Colonic mucosa (tissue), 4 donors: ENCODE results near the gene MED10. TPM values are rescaled to one million over a fixed set of nuclear protein-coding genes. Genes with fewer than 3 reads are reported as not detected.

Experiments used
- DNase-seq: peaks from one replicate; pipeline ENCODE4 v3.0.0-alpha.2; 2020
- H3K27ac ChIP-seq: fragments of 200-600 bp; one replicate; pipeline ENCODE4 v1.8.0; 2021
- H3K27me3 ChIP-seq: fragments of 200-600 bp; one replicate; pipeline ENCODE4 v1.8.0; 2021
- H3K36me3 ChIP-seq: fragments of 200-600 bp; one replicate; pipeline ENCODE4 v1.8.0; 2021
- H3K4me1 ChIP-seq: fragments of 200-600 bp; one replicate; pipeline ENCODE4 v1.8.0; 2021; ENCODE audit warnings: mild to moderate bottlenecking
- H3K4me3 ChIP-seq: fragments of 200-600 bp; one replicate; pipeline ENCODE4 v1.8.0; 2021
- H3K9ac ChIP-seq, 2 donors: one replicate each; pipeline ENCODE4 v1.7.0; 2013; ENCODE audit warnings: control low read depth in 2 of 2, low read depth in 2 of 2, low read length in 2 of 2
- H3K9me3 ChIP-seq: fragments of 200-600 bp; one replicate; pipeline ENCODE4 v1.8.0; 2021
- CTCF ChIP-seq: fragments of 200-600 bp; IDR thresholded peaks from one replicate; pipeline ENCODE4 v1.8.0; 2022; ENCODE audit warnings: antibody characterized with exemption, mild to moderate bottlenecking
- intact Hi-C: fragments of 100-400 bp; cut with DNase I; formaldehyde crosslinking; loops from one replicate; pipeline ENCODE4 v1.14.1; 2022
- total RNA-seq, 2 donors: library from RNA; stranded (reverse); fragmentation: NEBNext Ultra II Directional in 1 of 2; extraction: Animal tissue kit (Norgen Biotek cat#: 25700) in 1 of 2; gene quantifications; one replicate each; pipeline ENCODE4 v1.2.1, GENCODE V29; 2021
- donor health status: healthy.
- donor health status: DM: no; HTN: no; CAD: no.
- donor health status: DM: no; HTN: no; CAD: no.

MED10 gene
- total RNA-seq, 2 donors from 2014 or later, result 25.0 to 27.3 TPM

GRCh38 chr5:6395102-6395445, 16.7 kb upstream of the MED10 start:
- H3K27me3 ChIP-seq, result no peaks in the 10 kb centered on the region
- no peaks in the 10 kb centered on the region for H3K36me3 ChIP-seq
- H3K4me3 ChIP-seq, result no peak overlapping the region
- no peak for DNase-seq
- H3K4me1 ChIP-seq, result no peaks in the 10 kb centered on the region
- H3K9ac ChIP-seq, result no peak overlapping the region
- TF ChIP-seq CTCF, result no peak
- H3K27ac ChIP-seq, result no peak overlapping the region
- intact Hi-C loops, result no loop called here
- no peaks in the 10 kb centered on the region for H3K9me3 ChIP-seq

- TF ChIP-seq CTCF, result no peak
- DNase-seq, result no peak
- intact Hi-C loops, result no loop called here
These were observed 16.2 kb upstream of the MED10 start for GRCh38 chr5:6394429-6395101.

GRCh38 chr5:6393596-6394194, 15.3 kb upstream of the MED10 start:
- no peak overlapping the region for H3K4me3 ChIP-seq
- no peaks in the 10 kb centered on the region for H3K36me3 ChIP-seq
- H3K9ac ChIP-seq, result no peak overlapping the region
- intact Hi-C loops, result no loop called here
- no peaks in the 10 kb centered on the region for H3K4me1 ChIP-seq
- no peak overlapping the region for H3K27ac ChIP-seq
- H3K27me3 ChIP-seq, result no peaks in the 10 kb centered on the region
- H3K9me3 ChIP-seq, result no peaks in the 10 kb centered on the region
- TF ChIP-seq CTCF, result no peak
- no peak for DNase-seq

More at GRCh38 chr5:6394429-6395101, 16.2 kb upstream of the MED10 start:
- no peaks in the 10 kb centered on the region for H3K27me3 ChIP-seq
- H3K27ac ChIP-seq, result no peak overlapping the region
- no peaks in the 10 kb centered on the region for H3K36me3 ChIP-seq
- H3K4me3 ChIP-seq, result no peak overlapping the region
- H3K9me3 ChIP-seq, result no peaks in the 10 kb centered on the region
- no peak overlapping the region for H3K9ac ChIP-seq
- H3K4me1 ChIP-seq, result no peaks in the 10 kb centered on the region

- Histone ChIP-seq H3K27me3 (no peaks in the 10 kb centered on the region), H3K9ac (no peak overlapping the region), H3K4me1 (no peaks in the 10 kb centered on the region), H3K9me3 (no peaks in the 10 kb centered on the region), H3K27ac (no peak overlapping the region), H3K4me3 (no peak overlapping the region), H3K36me3 (no peaks in the 10 kb centered on the region)
- no peak for DNase-seq
- TF ChIP-seq CTCF, result no peak
- intact Hi-C loops, result no loop called here
These were observed 14.2 kb upstream of the MED10 start for GRCh38 chr5:6392561-6392960.

- intact Hi-C loops, result no loop called here
- no peak for TF ChIP-seq CTCF
- no peak overlapping the region for H3K9ac ChIP-seq
- H3K9me3 ChIP-seq, result no peaks in the 10 kb centered on the region
- DNase-seq, result no peak
- H3K36me3 ChIP-seq, result no peaks in the 10 kb centered on the region
- H3K27ac ChIP-seq, result no peak overlapping the region
- no peaks in the 10 kb centered on the region for H3K27me3 ChIP-seq
- H3K4me3 ChIP-seq, result no peak overlapping the region
- H3K4me1 ChIP-seq, result no peaks in the 10 kb centered on the region
These were observed 12.8 kb upstream of the MED10 start for GRCh38 chr5:6391151-6391550.
